ENCODE data around the gene AFAP1. TPM values are rescaled to one million over a fixed set of nuclear protein-coding genes. Genes with fewer than 3 reads are reported as not detected.

AFAP1 gene
- total RNA-seq, 1 donor from 2014 or later = 28.7 TPM

GRCh38 chr4:7800410-7800809 lies 139.3 kb downstream of the AFAP1 start:
- ATAC-seq (no peak), DNase-seq (no peak)
- peaks cover 21% of the 10 kb centered on the region for H3K36me3 ChIP-seq
- H3K9me3 ChIP-seq = no peaks in the 10 kb centered on the region
- no peak overlapping the region for H3K27ac ChIP-seq
- intact Hi-C loops (cut with DNase I) = loop anchor here (5.0 kb wide), 2 partner anchors 38 to 187 kb away; no protein-coding TSS in a partner anchor
- peaks cover 14% of the 10 kb centered on the region for H3K4me1 ChIP-seq
- H3K4me3 ChIP-seq = no peak overlapping the region
- no peaks in the 10 kb centered on the region for H3K27me3 ChIP-seq
- TF ChIP-seq CTCF (IDR thresholded peaks at IDR 0.05) = no peak

GRCh38 chr4:7799736-7800135 lies 139.9 kb downstream of the AFAP1 start:
- no peak for TF ChIP-seq CTCF (IDR thresholded peaks at IDR 0.05)
- ATAC-seq = no peak
- peaks cover 21% of the 10 kb centered on the region for H3K36me3 ChIP-seq
- H3K27ac ChIP-seq = no peak overlapping the region
- H3K4me3 ChIP-seq = no peak overlapping the region
- H3K27me3 ChIP-seq = no peaks in the 10 kb centered on the region
- H3K4me1 ChIP-seq = peaks cover 7% of the 10 kb centered on the region
- intact Hi-C loops (cut with DNase I) = loop anchor here (5.0 kb wide), 2 partner anchors 37 to 188 kb away; no protein-coding TSS in a partner anchor
- no peak for DNase-seq
- no peaks in the 10 kb centered on the region for H3K9me3 ChIP-seq

- no peaks in the 10 kb centered on the region for H3K27me3 ChIP-seq
- DNase-seq (no peak), ATAC-seq (no peak)
- no peak for TF ChIP-seq CTCF (IDR thresholded peaks at IDR 0.05)
- no peak overlapping the region for H3K27ac ChIP-seq
- peaks cover 3% of the 10 kb centered on the region for H3K4me1 ChIP-seq
- no peaks in the 10 kb centered on the region for H3K9me3 ChIP-seq
- H3K4me3 ChIP-seq = no peak overlapping the region
- intact Hi-C loops (cut with DNase I) = no loop called here
- H3K36me3 ChIP-seq = peaks cover 21% of the 10 kb centered on the region
Observed at GRCh38 chr4:7799306-7799705, 140.4 kb downstream of the AFAP1 start.

GRCh38 chr4:7798178-7798995 lies 141.3 kb downstream of the AFAP1 start:
- Histone ChIP-seq H3K27ac (no peak overlapping the region), H3K36me3 (peaks cover 22% of the 10 kb centered on the region), H3K9me3 (no peaks in the 10 kb centered on the region), H3K4me3 (no peak overlapping the region), H3K4me1 (no peaks in the 10 kb centered on the region), H3K27me3 (no peaks in the 10 kb centered on the region)
- ATAC-seq (no peak), DNase-seq (no peak)
- intact Hi-C loops (cut with DNase I) = no loop called here
- no peak for TF ChIP-seq CTCF (IDR thresholded peaks at IDR 0.05)

GRCh38 chr4:7797330-7797729 lies 142.3 kb downstream of the AFAP1 start:
- intact Hi-C loops (cut with DNase I) = no loop called here
- Histone ChIP-seq H3K27me3 (no peaks in the 10 kb centered on the region), H3K4me1 (no peaks in the 10 kb centered on the region), H3K4me3 (no peak overlapping the region), H3K36me3 (peaks cover 33% of the 10 kb centered on the region), H3K9me3 (no peaks in the 10 kb centered on the region), H3K27ac (no peak overlapping the region)
- DNase-seq (no peak), ATAC-seq (no peak)
- TF ChIP-seq CTCF (IDR thresholded peaks at IDR 0.05) = no peak
